GM21528 (cell line): ENCODE results near the gene ACSF2.
"Not testable (repeated sequence)": the region's sequence is repeated elsewhere in the genome, so short reads cannot be mapped to it uniquely, and the experiment has no call there.

Experiments
- ATAC-seq: cut with Tn5 transposase; IDR thresholded peaks from one replicate; pipeline ENCODE4 v1.9.1; 2021; ENCODE audit warnings: mild to moderate bottlenecking, moderate library complexity; ENCODE audit not compliant: unreplicated experiment, low FRiP score

The ACSF2 gene

GRCh38 chr17:50407921-50408320 lies 18.1 kb upstream of the ACSF2 start:
- ATAC-seq, result no peak

- ATAC-seq, result no peak
These were observed 13.8 kb upstream of the ACSF2 start for GRCh38 chr17:50412188-50412732.

GRCh38 chr17:50414808-50415207 lies 11.2 kb upstream of the ACSF2 start:
- no peak for ATAC-seq

- not testable (repeated sequence) for ATAC-seq
These were observed 6.4 kb upstream of the ACSF2 start for GRCh38 chr17:50419577-50419976.

GRCh38 chr17:50420419-50421112 lies 5.5 kb upstream of the ACSF2 start:
- ATAC-seq, result no peak

GRCh38 chr17:50421308-50422051 lies 4.5 kb upstream of the ACSF2 start:
- no peak for ATAC-seq

GRCh38 chr17:50422738-50423137 lies 3.3 kb upstream of the ACSF2 start:
- no peak for ATAC-seq

- no peak for ATAC-seq
These were observed 2.4 kb upstream of the ACSF2 start for GRCh38 chr17:50423553-50424159.

- ATAC-seq, result no peak
These were observed 1.6 kb upstream of the ACSF2 start for GRCh38 chr17:50424246-50424995.

- no peak for ATAC-seq
These were observed 879 bp upstream of the ACSF2 start for GRCh38 chr17:50424996-50425681.

- no peak for ATAC-seq
These were observed 409 bp downstream of the ACSF2 start for GRCh38 chr17:50426472-50426782.

- ATAC-seq, result no peak
These were observed 1.1 kb downstream of the ACSF2 start for GRCh38 chr17:50426814-50427787.

GRCh38 chr17:50428126-50428525 lies 2.1 kb downstream of the ACSF2 start:
- not testable (repeated sequence) for ATAC-seq

GRCh38 chr17:50428831-50429424 lies 2.9 kb downstream of the ACSF2 start:
- no peak for ATAC-seq

GRCh38 chr17:50429793-50430192 lies 3.8 kb downstream of the ACSF2 start:
- no peak for ATAC-seq

- ATAC-seq, result no peak
These were observed 5.0 kb downstream of the ACSF2 start for GRCh38 chr17:50430821-50431618.

- ATAC-seq, result no peak
These were observed 6.2 kb downstream of the ACSF2 start for GRCh38 chr17:50432125-50432762.
